WTC11 (cell line): ENCODE measurements around the gene ZNF407. TPM values are rescaled to one million over a fixed set of nuclear protein-coding genes. Genes with fewer than 3 reads are reported as not detected.

Source experiments
- ATAC-seq: fragments of 200-7000 bp; cut with Tn5 transposase; 2 replicates; pipeline ENCODE4 v1.10.0; 2021; ENCODE audit warnings: mild to moderate bottlenecking, moderate library complexity
- CTCF ChIA-PET: fragments of 300-600 bp; sonication (Branson Sonifier 250); formaldehyde crosslinking; loops from one replicate; lab custom pipeline; 2021; ENCODE audit warnings: antibody characterized with exemption; lab: Charles Lee
- POLR2A ChIA-PET: fragments of 350-600 bp; sonication (Branson Sonifier 250); formaldehyde crosslinking; loops from one replicate; lab custom pipeline; 2021; ENCODE audit warnings: antibody characterized with exemption; lab: Charles Lee
- DNase-seq: peaks from one replicate; pipeline ENCODE4 v3.0.0; 2021; ENCODE audit warnings: low spot score
- H3K27ac Mint-ChIP-seq: 2 replicates; pipeline ENCODE4 v1.8.0; 2021; ENCODE audit warnings: mixed read lengths
- H3K27me3 Mint-ChIP-seq: 2 replicates; pipeline ENCODE4 v1.8.0; 2021; ENCODE audit warnings: low read depth, mild to moderate bottlenecking, moderate library complexity, mixed read lengths
- H3K36me3 Mint-ChIP-seq: 2 replicates; pipeline ENCODE4 v1.8.0; 2021; ENCODE audit warnings: mixed read lengths
- H3K4me1 Mint-ChIP-seq: 2 replicates; pipeline ENCODE4 v1.8.0; 2022; ENCODE audit warnings: mixed read lengths
- H3K4me3 Mint-ChIP-seq: 2 replicates; pipeline ENCODE4 v1.8.0; 2021; ENCODE audit warnings: mild to moderate bottlenecking, moderate library complexity, mixed read lengths
- H3K9me3 Mint-ChIP-seq: 2 replicates; pipeline ENCODE4 v1.8.0; 2021; ENCODE audit warnings: mixed read lengths
- AR ChIP-seq: fragments of 250-450 bp; sonication (Bioruptor Pico); IDR thresholded peaks from 2 replicates; pipeline ENCODE4 v1.9.0; 2021; ENCODE audit warnings: mild to moderate bottlenecking
- ATF1 ChIP-seq: sonication (generic); formaldehyde crosslinking; IDR thresholded peaks from 2 replicates; pipeline ENCODE4 v1.8.1; 2023; ENCODE audit warnings: mild to moderate bottlenecking, moderate library complexity, missing genetic modification reagents
- ATF2 ChIP-seq: sonication (generic); formaldehyde crosslinking; IDR thresholded peaks from 2 replicates; pipeline ENCODE4 v1.8.1; 2022; ENCODE audit warnings: low read depth, missing genetic modification reagents, borderline replicate concordance
- ATF3 ChIP-seq: sonication (generic); formaldehyde crosslinking; conservative IDR thresholded peaks from 2 replicates; pipeline ENCODE4 v1.8.1; 2022; ENCODE audit warnings: mild to moderate bottlenecking, missing genetic modification reagents
- ATF6 ChIP-seq: sonication (generic); formaldehyde crosslinking; IDR thresholded peaks from 2 replicates; pipeline ENCODE4 v1.8.1; 2023; ENCODE audit warnings: mild to moderate bottlenecking, missing genetic modification reagents
- CBFB ChIP-seq: sonication (generic); formaldehyde crosslinking; IDR thresholded peaks from 2 replicates; pipeline ENCODE4 v1.8.1; 2022; ENCODE audit warnings: mild to moderate bottlenecking, low read depth, missing genetic modification reagents
- E2F1 ChIP-seq: sonication (generic); formaldehyde crosslinking; IDR thresholded peaks from 2 replicates; pipeline ENCODE4 v1.8.0; 2022; ENCODE audit warnings: mild to moderate bottlenecking, missing genetic modification reagents
- ELF4 ChIP-seq: sonication (generic); formaldehyde crosslinking; IDR thresholded peaks from 2 replicates; pipeline ENCODE4 v1.8.1; 2022; ENCODE audit warnings: low read depth, mild to moderate bottlenecking, moderate library complexity, missing genetic modification reagents
- IRF2 ChIP-seq: sonication (generic); formaldehyde crosslinking; IDR thresholded peaks from 2 replicates; pipeline ENCODE4 v1.8.0; 2022; ENCODE audit warnings: low read depth, missing genetic modification reagents, borderline replicate concordance
- KAT7 ChIP-seq: sonication (generic); formaldehyde crosslinking; IDR thresholded peaks from 2 replicates; pipeline ENCODE4 v1.8.1; 2023; ENCODE audit warnings: missing genetic modification reagents, mild to moderate bottlenecking, borderline replicate concordance
- NFATC4 ChIP-seq: fragments of 250-450 bp; sonication (Bioruptor Pico); IDR thresholded peaks from 2 replicates; pipeline ENCODE4 v1.9.0; 2021; ENCODE audit warnings: mild to moderate bottlenecking
- NFE2L1 ChIP-seq: sonication (generic); formaldehyde crosslinking; IDR thresholded peaks from 2 replicates; pipeline ENCODE4 v1.8.1; 2023; ENCODE audit warnings: missing genetic modification reagents
- PRDM15 ChIP-seq: sonication (generic); formaldehyde crosslinking; IDR thresholded peaks from 2 replicates; pipeline ENCODE4 v1.8.0; 2022; ENCODE audit warnings: missing genetic modification reagents
- TCF7 ChIP-seq: sonication (generic); formaldehyde crosslinking; IDR thresholded peaks from 2 replicates; pipeline ENCODE4 v1.8.0; 2022; ENCODE audit warnings: mild to moderate bottlenecking, low read depth, missing genetic modification reagents, moderate library complexity
- TEAD4 ChIP-seq: sonication (generic); formaldehyde crosslinking; IDR thresholded peaks from 2 replicates; pipeline ENCODE4 v1.8.0; 2022; ENCODE audit warnings: mild to moderate bottlenecking, missing genetic modification reagents
- ZNF138 ChIP-seq: sonication (generic); formaldehyde crosslinking; conservative IDR thresholded peaks from 2 replicates; pipeline ENCODE4 v1.8.1; 2022; ENCODE audit warnings: mild to moderate bottlenecking, moderate library complexity, missing genetic modification reagents
- ZNF263 ChIP-seq: sonication (generic); formaldehyde crosslinking; IDR thresholded peaks from 2 replicates; pipeline ENCODE4 v1.8.1; 2022; ENCODE audit warnings: low read depth, mild to moderate bottlenecking, moderate library complexity, missing genetic modification reagents
- ZNF281 ChIP-seq: sonication (generic); formaldehyde crosslinking; IDR thresholded peaks from 2 replicates; pipeline ENCODE4 v1.8.0; 2023; ENCODE audit warnings: mild to moderate bottlenecking, missing genetic modification reagents
- ZNF423 ChIP-seq: fragments of 250-450 bp; sonication (Bioruptor Pico); IDR thresholded peaks from 2 replicates; pipeline ENCODE4 v2.1.2; 2022; ENCODE audit warnings: mild to moderate bottlenecking, moderate library complexity
- total RNA-seq: library from RNA; stranded (reverse); gene quantifications from 3 replicates; pipeline ENCODE4 v1.2.3, GENCODE V29; 2021

The ZNF407 gene
- total RNA-seq, 1 experiment from 2014 or later = 6.5 TPM

- TF ChIP-seq ATF3 (CRISPR knock-in tag) (no peak), PRDM15 (no peak)
Measured at GRCh38 chr18:74731097-74731496, 133.4 kb downstream of the ZNF407 start (continued).

GRCh38 chr18:74732380-74732779, 134.7 kb downstream of the ZNF407 start:
- no peak for DNase-seq
- POLR2A ChIA-PET = no interaction called here
- Mint-ChIP-seq H3K36me3 (no peaks in the 10 kb centered on the region), H3K4me3 (no peak overlapping the region), H3K27ac (no peak overlapping the region), H3K4me1 (peaks cover 10% of the 10 kb centered on the region), H3K27me3 (no peaks in the 10 kb centered on the region), H3K9me3 (no peaks in the 10 kb centered on the region)
- CTCF ChIA-PET = no interaction called here
- ATAC-seq = no peak
- TF ChIP-seq ZNF281 (no peak), E2F1 (no peak), ZNF423 (no peak), CBFB (CRISPR knock-in tag) (no peak), TEAD4 (CRISPR knock-in tag) (no peak), AR (CRISPR knock-in tag) (no peak), NFATC4 (no peak), IRF2 (CRISPR knock-in tag) (no peak), ZNF263 (CRISPR knock-in tag) (no peak), KAT7 (CRISPR knock-in tag) (no peak), TCF7 (no peak), NFE2L1 (CRISPR knock-in tag) (no peak), ATF1 (CRISPR knock-in tag) (no peak), ATF6 (CRISPR knock-in tag) (no peak), ELF4 (CRISPR knock-in tag) (no peak), ZNF138 (CRISPR knock-in tag) (no peak), ATF2 (CRISPR knock-in tag) (no peak)
